ENCODE data around the gene PFKFB1. TPM values are rescaled to one million over a fixed set of nuclear protein-coding genes. Genes with fewer than 3 reads are reported as not detected.

PFKFB1 gene
- total and polyA plus RNA-seq, 2 donors (not counting 1 experiment from before 2014, with no cell fraction given) = under 0.01 TPM; not detected in 1

DNA sequence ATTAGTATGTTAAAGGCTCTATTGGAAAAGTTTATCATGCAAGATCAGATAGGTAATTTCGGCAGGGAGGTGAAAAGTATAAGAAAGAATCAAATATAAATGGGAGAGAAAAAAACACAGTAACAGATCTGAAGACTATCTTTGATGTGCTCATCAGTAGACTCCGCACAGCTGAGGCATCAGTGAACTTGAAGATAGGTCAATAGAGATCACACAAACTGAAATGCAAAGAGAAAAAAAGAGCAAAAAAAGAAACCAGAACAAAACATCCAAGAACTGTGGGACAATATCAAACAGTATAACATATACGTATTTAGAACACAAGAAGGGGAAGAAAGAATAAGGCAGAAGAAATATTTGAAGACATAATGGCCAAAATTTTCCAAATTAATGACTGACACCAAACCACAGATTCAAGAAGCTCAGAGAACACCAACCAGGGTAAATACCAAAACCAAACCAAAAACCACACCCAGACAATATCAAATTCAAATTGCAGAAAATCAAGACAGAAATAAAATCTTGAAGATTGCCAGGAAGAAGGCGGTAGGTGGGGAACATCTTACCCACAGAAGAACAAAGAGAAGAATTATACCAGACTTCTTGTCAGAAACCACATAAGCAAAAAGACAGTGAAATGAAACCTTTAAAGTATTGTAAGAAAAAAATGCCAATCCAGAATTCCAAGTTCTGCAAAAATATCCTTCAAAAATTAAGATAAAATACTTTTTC is 29.1 kb downstream of the PFKFB1 start:
- H3K27me3 ChIP-seq (ENCODE audit: control insufficient read depth, insufficient read depth, low read length) = no peaks in the 10 kb centered on the region
- H2AFZ ChIP-seq (ENCODE audit: low read length) = no peak overlapping the region
- H3K4me1 ChIP-seq (ENCODE audit: control insufficient read depth, extremely low read depth, insufficient read depth, low read length) = no peaks in the 10 kb centered on the region
- H3K27ac ChIP-seq (ENCODE audit: insufficient read depth, low read length) = no peak overlapping the region
- no peak overlapping the region for H3K4me3 ChIP-seq (replicated peaks in 1 of 4; ENCODE audit: control extremely low read depth in 1 of 4, insufficient read depth in 1 of 4, low read depth in 3 of 4, low read length in 4 of 4)
- TF ChIP-seq EZH2 (IDR thresholded peaks at IDR 0.05; ENCODE audit: low read length, missing control alignments) = no peak
- no peaks in the 10 kb centered on the region for H3K79me2 ChIP-seq (ENCODE audit: control insufficient read depth, insufficient read depth, low read length)
- no peak for DNase-seq (ENCODE audit: low read depth in 2 of 2)
- no peaks in the 10 kb centered on the region for H4K20me1 ChIP-seq (ENCODE audit: control insufficient read depth, extremely low read depth, insufficient read depth, low read length)
- H3K9me3 ChIP-seq (ENCODE audit: control insufficient read depth, insufficient read depth, low read depth, low read length) = no peaks in the 10 kb centered on the region
- H3K9ac ChIP-seq (ENCODE audit: insufficient read depth, low read length) = no peak overlapping the region
- no peak overlapping the region for H3K4me2 ChIP-seq (ENCODE audit: extremely low read depth, insufficient read depth, low read length)
- H3K36me3 ChIP-seq (ENCODE audit: control insufficient read depth, insufficient read depth, low read length) = no peaks in the 10 kb centered on the region

DNA sequence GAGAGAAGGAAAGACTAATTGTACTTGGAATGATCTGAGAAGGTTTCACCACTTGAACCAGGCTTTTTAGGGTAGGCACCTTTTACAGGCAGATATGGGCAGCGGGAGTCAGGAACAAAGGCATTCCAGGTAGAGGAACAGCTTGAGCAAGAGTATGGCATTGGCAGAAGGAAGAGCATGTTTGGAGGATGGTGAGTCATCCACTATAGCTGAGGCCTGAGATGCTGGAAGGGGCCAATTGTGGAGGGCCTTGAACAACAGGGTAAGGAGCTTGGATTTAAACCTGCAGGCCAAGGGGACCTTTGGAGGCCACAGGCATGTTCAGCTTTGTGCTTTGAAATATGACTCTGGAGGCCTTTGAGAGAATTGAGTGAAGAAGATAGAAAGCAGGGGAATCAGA is 32.2 kb downstream of the PFKFB1 start:
- no peaks in the 10 kb centered on the region for H4K20me1 ChIP-seq (ENCODE audit: control insufficient read depth, extremely low read depth, insufficient read depth, low read length)
- H3K79me2 ChIP-seq (ENCODE audit: control insufficient read depth, insufficient read depth, low read length) = no peaks in the 10 kb centered on the region
- no peak for DNase-seq (ENCODE audit: low read depth in 2 of 2)
- no peak overlapping the region for H3K4me2 ChIP-seq (ENCODE audit: extremely low read depth, insufficient read depth, low read length)
- no peaks in the 10 kb centered on the region for H3K27me3 ChIP-seq (ENCODE audit: control insufficient read depth, insufficient read depth, low read length)
- no peaks in the 10 kb centered on the region for H3K4me1 ChIP-seq (ENCODE audit: control insufficient read depth, extremely low read depth, insufficient read depth, low read length)
- H3K4me3 ChIP-seq (replicated peaks in 1 of 4; ENCODE audit: control extremely low read depth in 1 of 4, insufficient read depth in 1 of 4, low read depth in 3 of 4, low read length in 4 of 4) = no peak overlapping the region
- no peak overlapping the region for H2AFZ ChIP-seq (ENCODE audit: low read length)
- H3K9ac ChIP-seq (ENCODE audit: insufficient read depth, low read length) = no peak overlapping the region
- no peak overlapping the region for H3K27ac ChIP-seq (ENCODE audit: insufficient read depth, low read length)
- TF ChIP-seq EZH2 (IDR thresholded peaks at IDR 0.05; ENCODE audit: low read length, missing control alignments) (no peak), CTCF (conservative IDR thresholded peaks at IDR 0.05 in 1 of 2, IDR thresholded peaks at IDR 0.05 in 1 of 2; ENCODE audit: low read depth in 1 of 2, low read length in 2 of 2) (no peak)
- no peaks in the 10 kb centered on the region for H3K9me3 ChIP-seq (ENCODE audit: control insufficient read depth, insufficient read depth, low read depth, low read length)
- H3K36me3 ChIP-seq (ENCODE audit: control insufficient read depth, insufficient read depth, low read length) = no peaks in the 10 kb centered on the region

DNA sequence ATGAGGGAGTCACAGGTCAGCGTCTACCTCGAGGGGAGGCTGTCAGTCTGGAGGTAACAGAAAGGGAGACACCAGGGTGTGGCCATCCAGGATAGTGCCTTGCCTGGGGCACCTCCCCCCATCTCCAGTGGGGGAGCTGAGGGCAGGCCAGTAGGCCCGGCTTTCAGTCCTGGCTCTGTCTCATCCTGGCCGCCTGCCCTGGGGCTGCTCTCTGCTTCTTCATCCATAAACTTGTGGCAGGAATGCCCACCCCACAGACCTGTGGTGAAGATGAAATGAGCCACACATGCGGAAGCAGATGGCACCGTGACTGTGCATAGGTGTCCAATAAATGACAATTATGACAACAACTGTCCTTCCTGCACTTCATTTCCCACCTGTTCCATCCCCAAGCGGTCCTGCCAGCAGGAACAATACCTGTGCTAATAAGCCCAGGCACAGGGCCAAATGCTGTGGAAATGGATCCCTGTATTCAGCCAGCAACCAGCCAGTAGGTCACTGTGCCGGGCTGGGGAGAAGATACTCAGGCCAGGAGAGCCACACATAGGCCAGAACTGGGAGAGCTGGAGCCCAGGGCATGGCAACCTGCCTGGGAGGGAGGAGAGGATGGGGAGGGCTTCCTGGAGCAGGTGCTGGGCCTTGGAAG is 43.1 kb downstream of the PFKFB1 start:
- DNase-seq (ENCODE audit: low read depth in 2 of 2) = no peak
- H3K4me2 ChIP-seq (ENCODE audit: extremely low read depth, insufficient read depth, low read length) = no peak overlapping the region
- no peaks in the 10 kb centered on the region for H4K20me1 ChIP-seq (ENCODE audit: control insufficient read depth, extremely low read depth, insufficient read depth, low read length)
- H3K27ac ChIP-seq (ENCODE audit: insufficient read depth, low read length) = no peak overlapping the region
- no peak overlapping the region for H2AFZ ChIP-seq (ENCODE audit: low read length)
- TF ChIP-seq CTCF (conservative IDR thresholded peaks at IDR 0.05 in 1 of 2, IDR thresholded peaks at IDR 0.05 in 1 of 2; ENCODE audit: low read depth in 1 of 2, low read length in 2 of 2) = no peak
- no peak for TF ChIP-seq EZH2 (IDR thresholded peaks at IDR 0.05; ENCODE audit: low read length, missing control alignments)
- H3K36me3 ChIP-seq (ENCODE audit: control insufficient read depth, insufficient read depth, low read length) = no peaks in the 10 kb centered on the region
- H3K9ac ChIP-seq (ENCODE audit: insufficient read depth, low read length) = no peak overlapping the region
- no peaks in the 10 kb centered on the region for H3K79me2 ChIP-seq (ENCODE audit: control insufficient read depth, insufficient read depth, low read length)
- no peaks in the 10 kb centered on the region for H3K9me3 ChIP-seq (ENCODE audit: control insufficient read depth, insufficient read depth, low read depth, low read length)
- no peaks in the 10 kb centered on the region for H3K4me1 ChIP-seq (ENCODE audit: control insufficient read depth, extremely low read depth, insufficient read depth, low read length)
- no peak overlapping the region for H3K4me3 ChIP-seq (replicated peaks in 1 of 4; ENCODE audit: control extremely low read depth in 1 of 4, insufficient read depth in 1 of 4, low read depth in 3 of 4, low read length in 4 of 4)
- H3K27me3 ChIP-seq (ENCODE audit: control insufficient read depth, insufficient read depth, low read length) = no peaks in the 10 kb centered on the region
